Karpas-422 (cell line): ENCODE measurements around the gene EEFSEC. TPM values are rescaled to one million over a fixed set of nuclear protein-coding genes. Genes with fewer than 3 reads are reported as not detected.

Source experiments
- DNase-seq: peaks from one replicate; pipeline ENCODE4 v3.0.0-alpha.2; 2015
- H2AFZ ChIP-seq: fragments of 200-600 bp; sonication (generic); 2 replicates; pipeline ENCODE4 v1.6.1; 2014; ENCODE audit warnings: antibody characterized with exemption, low read length, mixed read lengths
- H3K27ac ChIP-seq: fragments of 200-600 bp; sonication (generic); 2 replicates; pipeline ENCODE4 v1.5.1; 2014; ENCODE audit warnings: mild to moderate bottlenecking, low read length, moderate library complexity
- H3K27me3 ChIP-seq: fragments of 200-600 bp; sonication (generic); 2 replicates; pipeline ENCODE4 v1.6.1; 2014; ENCODE audit warnings: low read length, mixed read lengths
- H3K36me3 ChIP-seq: fragments of 200-600 bp; sonication (generic); 2 replicates; pipeline ENCODE4 v1.6.1; 2014; ENCODE audit warnings: low read length, mixed read lengths; ENCODE audit not compliant: insufficient read depth
- H3K4me1 ChIP-seq: fragments of 200-600 bp; sonication (generic); 2 replicates; pipeline ENCODE4 v1.6.1; 2014; ENCODE audit warnings: mild to moderate bottlenecking, low read length, mixed read lengths
- H3K4me2 ChIP-seq: fragments of 200-600 bp; sonication (generic); 2 replicates; pipeline ENCODE4 v1.6.1; 2014; ENCODE audit warnings: low read length, low read depth, mild to moderate bottlenecking; ENCODE audit not compliant: poor library complexity, severe bottlenecking
- H3K4me3 ChIP-seq: fragments of 200-600 bp; sonication (generic); 2 replicates; pipeline ENCODE4 v1.5.1; 2014; ENCODE audit warnings: mild to moderate bottlenecking, antibody characterized with exemption, low read length, mixed read lengths
- H3K79me2 ChIP-seq: fragments of 200-600 bp; sonication (generic); 2 replicates; pipeline ENCODE4 v1.6.1; 2014; ENCODE audit warnings: mild to moderate bottlenecking, low read length, mixed read lengths
- H3K9ac ChIP-seq: fragments of 200-600 bp; sonication (generic); 2 replicates; pipeline ENCODE4 v1.6.0; 2014; ENCODE audit warnings: low read length
- H3K9me2 ChIP-seq: fragments of 200-600 bp; sonication (generic), shearing (Covaris generic); replicated peaks from 2 replicates; pipeline ENCODE4 v1.6.0; 2014; ENCODE audit warnings: mild to moderate bottlenecking, low read length, moderate library complexity; ENCODE audit not compliant: insufficient read depth
- H3K9me3 ChIP-seq: fragments of 300-700, 200-600 bp; sonication (generic); 2 replicates; pipeline ENCODE4 v1.6.1; 2014; ENCODE audit warnings: low read length, mixed read lengths
- H4K20me1 ChIP-seq: fragments of 200-600 bp; sonication (generic); 2 replicates; pipeline ENCODE4 v1.6.1; 2014; ENCODE audit warnings: mild to moderate bottlenecking, antibody characterized with exemption, low read length, low read depth; ENCODE audit not compliant: insufficient read depth
- total RNA-seq: library from RNA; depleted of rRNA; stranded (reverse); fragments of >200 nt; shearing (Covaris generic); gene quantifications from 2 replicates; pipeline ENCODE4 v1.2.3, GENCODE V29; 2014; ENCODE audit warnings: low replicate concordance

Gene EEFSEC
- total RNA-seq, 1 experiment from 2014 or later = 10.1 TPM

DNA sequence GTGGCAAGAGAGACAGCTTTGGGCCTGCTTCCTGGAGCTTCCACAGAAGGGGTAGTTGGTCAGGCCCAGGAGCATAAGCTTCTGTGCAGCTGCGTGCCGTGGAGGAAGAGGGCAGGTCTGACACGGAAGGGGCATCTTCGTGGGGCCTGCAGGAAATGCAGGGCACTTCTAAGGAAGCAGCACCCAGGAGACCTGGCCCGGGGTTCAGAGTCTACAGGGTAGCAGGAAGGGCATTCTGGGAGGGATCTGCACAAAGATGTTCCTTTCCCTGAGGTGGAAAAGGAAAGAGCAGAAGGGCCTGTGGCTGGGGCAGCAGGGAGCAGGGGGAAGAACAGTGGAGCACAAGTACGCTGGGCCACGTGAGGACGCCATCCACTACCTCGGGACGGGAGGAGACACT is 228.3 kb downstream of the EEFSEC start:
- Histone ChIP-seq H3K4me3 (no peak overlapping the region), H3K4me2 (no peak overlapping the region), H3K36me3 (no peaks in the 10 kb centered on the region), H3K9me3 (no peaks in the 10 kb centered on the region), H4K20me1 (peaks cover 3% of the 10 kb centered on the region; the same call in 1 of the 2 replicates), H3K27me3 (no peaks in the 10 kb centered on the region), H3K9ac (no peak overlapping the region), H3K27ac (no peak overlapping the region), H3K9me2 (no peaks in the 10 kb centered on the region), H3K79me2 (no peaks in the 10 kb centered on the region), H2AFZ (no peak overlapping the region), H3K4me1 (peaks cover under 1% of the 10 kb centered on the region; the same call in 1 of the 2 replicates)
- DNase-seq = no peak

DNA sequence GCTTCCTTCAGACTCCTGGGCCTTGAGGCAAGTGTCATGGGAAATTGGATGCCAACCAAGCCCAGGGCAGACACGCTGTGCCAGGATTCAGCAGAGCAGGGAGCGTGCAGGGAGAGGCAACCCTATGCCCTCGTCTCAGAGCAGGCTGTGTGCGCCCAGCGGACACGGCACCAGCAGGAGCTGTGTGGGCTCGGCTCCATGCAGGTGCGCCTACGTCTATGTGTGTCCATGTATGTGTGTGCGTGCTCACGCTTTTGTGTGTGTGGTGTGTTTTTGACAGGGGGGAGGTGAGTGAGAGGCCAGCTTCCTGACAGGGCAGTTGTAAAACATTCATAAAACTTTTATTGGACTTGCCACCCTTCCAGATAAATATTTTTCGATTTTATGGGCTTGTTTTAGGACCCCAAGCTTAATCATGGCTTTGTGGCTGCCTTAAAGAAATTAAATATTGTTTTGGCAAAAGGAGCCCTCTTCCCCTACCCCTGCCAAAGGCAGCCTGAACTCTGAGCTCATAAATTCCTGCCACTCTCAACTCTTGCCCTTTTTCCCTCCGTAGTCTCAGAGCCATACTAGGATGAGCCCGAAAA is 229.0 kb downstream of the EEFSEC start:
- Histone ChIP-seq H3K36me3 (no peaks in the 10 kb centered on the region), H3K9me3 (no peaks in the 10 kb centered on the region), H3K27me3 (no peaks in the 10 kb centered on the region), H3K4me1 (no peaks in the 10 kb centered on the region), H4K20me1 (peaks cover 3% of the 10 kb centered on the region; the same call in 1 of the 2 replicates), H3K27ac (no peak overlapping the region), H3K4me2 (no peak overlapping the region), H3K79me2 (no peaks in the 10 kb centered on the region), H3K4me3 (no peak overlapping the region), H3K9me2 (no peaks in the 10 kb centered on the region), H2AFZ (no peak overlapping the region), H3K9ac (no peak overlapping the region)
- no peak for DNase-seq

DNA sequence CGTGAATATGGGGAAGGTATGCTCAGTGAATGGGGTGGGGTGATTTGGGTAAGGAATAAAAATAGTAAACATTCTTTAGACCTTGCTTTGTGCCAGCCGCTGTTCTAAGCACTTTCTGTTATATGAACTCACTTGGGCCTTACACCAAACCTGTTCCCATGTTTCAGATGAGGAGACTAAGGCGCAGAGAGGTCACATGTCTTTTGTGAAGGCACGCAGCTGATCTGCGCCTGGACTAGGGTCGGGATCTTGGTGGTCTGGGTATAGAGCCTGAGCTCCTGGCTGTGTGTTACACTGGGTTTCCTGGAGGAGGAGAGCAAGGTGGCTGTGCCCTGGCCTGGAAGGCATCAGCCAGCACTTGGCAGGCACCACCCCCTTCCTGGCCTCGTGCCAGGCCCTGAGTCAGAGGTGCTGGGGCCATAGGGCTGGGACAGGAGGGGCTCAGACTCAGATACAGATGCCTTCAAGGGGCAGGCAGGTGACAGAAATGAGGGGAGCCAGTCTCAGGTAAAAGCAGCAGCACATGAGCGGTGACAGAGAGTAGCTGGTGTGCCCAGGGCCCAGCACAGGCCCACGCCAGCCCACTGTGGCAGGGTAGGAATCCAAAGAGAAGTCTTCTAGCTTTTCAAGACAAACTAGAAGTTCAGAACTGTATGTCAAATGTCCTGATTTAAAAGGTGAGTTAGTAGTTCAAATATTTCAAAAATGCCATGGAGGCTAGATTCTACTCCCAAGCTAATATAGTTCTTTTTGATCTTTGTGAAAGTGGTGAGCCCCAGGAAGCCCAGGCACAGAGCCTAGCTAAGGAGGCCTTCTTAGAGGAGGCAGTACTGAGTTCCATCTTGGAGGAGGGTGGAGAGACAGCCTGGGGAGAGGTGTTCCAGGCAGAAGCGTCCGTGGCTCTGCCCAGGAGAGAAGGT is 230.3 kb downstream of the EEFSEC start:
- Histone ChIP-seq H3K27ac (no peak overlapping the region), H3K36me3 (no peaks in the 10 kb centered on the region)
- peak; percentile 62 for DNase-seq

GRCh38 chr3:128385080-128385832 is 232.0 kb downstream of the EEFSEC start:
- peaks cover 3% of the 10 kb centered on the region; the same call in 1 of the 2 replicates for H4K20me1 ChIP-seq
- no peaks in the 10 kb centered on the region for H3K36me3 ChIP-seq
- H3K27me3 ChIP-seq = no peaks in the 10 kb centered on the region
- H3K27ac ChIP-seq = no peak overlapping the region
- DNase-seq = no peak
- H3K4me2 ChIP-seq = no peak overlapping the region
- H3K79me2 ChIP-seq = no peaks in the 10 kb centered on the region
- no peaks in the 10 kb centered on the region for H3K9me2 ChIP-seq
- H3K4me3 ChIP-seq = no peak overlapping the region
- H3K4me1 ChIP-seq = no peaks in the 10 kb centered on the region
- H2AFZ ChIP-seq = no peak overlapping the region
- no peaks in the 10 kb centered on the region for H3K9me3 ChIP-seq
- H3K9ac ChIP-seq = no peak overlapping the region

More for the DNA sequence above, 230.3 kb downstream of the EEFSEC start:
- H3K9ac ChIP-seq = no peak overlapping the region
- no peak overlapping the region for H2AFZ ChIP-seq
- H3K4me1 ChIP-seq = no peaks in the 10 kb centered on the region
- no peaks in the 10 kb centered on the region for H3K9me3 ChIP-seq
- H4K20me1 ChIP-seq = peaks cover 3% of the 10 kb centered on the region; the same call in 1 of the 2 replicates
- H3K4me2 ChIP-seq = no peak overlapping the region
- H3K79me2 ChIP-seq = no peaks in the 10 kb centered on the region
- no peaks in the 10 kb centered on the region for H3K27me3 ChIP-seq
- H3K4me3 ChIP-seq = no peak overlapping the region
- no peaks in the 10 kb centered on the region for H3K9me2 ChIP-seq

DNA sequence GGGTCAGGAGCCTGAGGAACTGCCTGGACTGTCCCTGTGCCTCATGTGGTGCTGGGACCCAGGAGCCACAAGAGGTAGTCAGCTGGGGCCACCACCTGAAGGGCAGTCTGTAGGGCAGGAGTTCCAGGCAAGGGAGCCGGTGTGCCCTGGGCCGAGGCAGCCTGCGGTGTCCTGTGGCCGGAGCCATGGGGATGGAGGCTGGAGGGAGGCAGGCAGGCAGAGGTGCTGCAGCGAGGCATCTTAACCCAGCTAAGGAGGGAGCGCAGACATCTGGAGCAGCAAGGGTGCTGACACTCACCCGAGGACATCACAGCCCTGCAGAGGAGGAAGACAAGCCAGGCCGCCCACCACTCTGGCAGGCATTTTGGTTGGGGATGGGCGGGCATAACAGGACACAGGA is 235.7 kb downstream of the EEFSEC start:
- H3K4me3 ChIP-seq = no peak overlapping the region
- H3K9ac ChIP-seq = no peak overlapping the region
- no peaks in the 10 kb centered on the region for H3K79me2 ChIP-seq
- H3K9me3 ChIP-seq = no peaks in the 10 kb centered on the region
- H3K4me2 ChIP-seq = no peak overlapping the region
- H3K4me1 ChIP-seq = no peaks in the 10 kb centered on the region
- no peaks in the 10 kb centered on the region for H3K27me3 ChIP-seq
- H2AFZ ChIP-seq = no peak overlapping the region
- no peaks in the 10 kb centered on the region for H3K36me3 ChIP-seq
- no peaks in the 10 kb centered on the region for H3K9me2 ChIP-seq
- H4K20me1 ChIP-seq = no peaks in the 10 kb centered on the region
- H3K27ac ChIP-seq = no peak overlapping the region
- no peak for DNase-seq

- Histone ChIP-seq H3K9me3 (no peaks in the 10 kb centered on the region), H3K79me2 (no peaks in the 10 kb centered on the region), H3K4me2 (no peak overlapping the region), H3K9me2 (no peaks in the 10 kb centered on the region), H2AFZ (no peak overlapping the region), H4K20me1 (no peaks in the 10 kb centered on the region), H3K4me1 (no peaks in the 10 kb centered on the region), H3K4me3 (no peak overlapping the region), H3K27ac (no peak overlapping the region), H3K36me3 (no peaks in the 10 kb centered on the region), H3K9ac (no peak overlapping the region), H3K27me3 (no peaks in the 10 kb centered on the region)
- no peak for DNase-seq
Observed at GRCh38 chr3:128390867-128391266, 237.6 kb downstream of the EEFSEC start.

- Histone ChIP-seq H3K27me3 (no peaks in the 10 kb centered on the region), H3K4me3 (no peak overlapping the region), H3K4me2 (no peak overlapping the region), H3K9ac (no peak overlapping the region), H3K4me1 (no peaks in the 10 kb centered on the region), H3K79me2 (no peaks in the 10 kb centered on the region), H3K27ac (no peak overlapping the region), H3K9me2 (no peaks in the 10 kb centered on the region), H3K9me3 (no peaks in the 10 kb centered on the region), H2AFZ (no peak overlapping the region), H3K36me3 (no peaks in the 10 kb centered on the region), H4K20me1 (no peaks in the 10 kb centered on the region)
- no peak for DNase-seq
Observed at GRCh38 chr3:128392021-128392420, 238.7 kb downstream of the EEFSEC start.
